Jurkat, Clone E6-1 (cell line): ENCODE measurements around the gene SRRM2.

Experiments used
- DNase-seq: peaks from one replicate; pipeline ENCODE4 v3.0.0-alpha.2; 2011; ENCODE audit warnings: low read depth, low spot score
- H3K4me3 ChIP-seq: 2 replicates; pipeline ENCODE4 v1.5.1; 2011; ENCODE audit warnings: mild to moderate bottlenecking, low read length, control low read depth, moderate library complexity

SRRM2 gene

GRCh38 chr16:2784358-2785100 lies 32.1 kb downstream of the SRRM2 start:
- DNase-seq: no peak
- H3K4me3 ChIP-seq: no peak overlapping the region

- no peak overlapping the region for H3K4me3 ChIP-seq
- DNase-seq: no peak
These were observed 32.9 kb downstream of the SRRM2 start for GRCh38 chr16:2785101-2785991.

GRCh38 chr16:2786061-2786825 lies 33.8 kb downstream of the SRRM2 start:
- no peak overlapping the region for H3K4me3 ChIP-seq
- no peak for DNase-seq

- no peak overlapping the region for H3K4me3 ChIP-seq
- DNase-seq: no peak
These were observed 34.4 kb downstream of the SRRM2 start for GRCh38 chr16:2786826-2787151.

- H3K4me3 ChIP-seq: no peak within 1 kb of the TSS
- DNase-seq: no peak
These were observed 35.0 kb downstream of the SRRM2 start, which contains the start of gene PRSS33 for GRCh38 chr16:2787406-2787805. Gene PRSS33 (minus strand): TSS chr16:2787560. CDS start chr16:2786547, 1,013 bp downstream.

- no peak for DNase-seq
- H3K4me3 ChIP-seq: no peak overlapping the region
These were observed 35.5 kb downstream of the SRRM2 start for GRCh38 chr16:2787961-2788360.

- DNase-seq: no peak
- no peak overlapping the region for H3K4me3 ChIP-seq
These were observed 38.2 kb downstream of the SRRM2 start for GRCh38 chr16:2790631-2791030.

GRCh38 chr16:2791174-2791573 lies 38.7 kb downstream of the SRRM2 start:
- DNase-seq: no peak
- no peak overlapping the region for H3K4me3 ChIP-seq

- DNase-seq: no peak
- H3K4me3 ChIP-seq: no peak overlapping the region
These were observed 40.5 kb downstream of the SRRM2 start for GRCh38 chr16:2792940-2793339.

GRCh38 chr16:2795395-2796143 lies 43.1 kb downstream of the SRRM2 start:
- H3K4me3 ChIP-seq: no peak overlapping the region
- DNase-seq: no peak

GRCh38 chr16:2798723-2799204 lies 46.3 kb downstream of the SRRM2 start:
- H3K4me3 ChIP-seq: no peak overlapping the region
- DNase-seq: no peak

GRCh38 chr16:2799205-2799858 lies 46.9 kb downstream of the SRRM2 start:
- no peak overlapping the region for H3K4me3 ChIP-seq
- no peak for DNase-seq

GRCh38 chr16:2799859-2800226 lies 47.4 kb downstream of the SRRM2 start:
- no peak overlapping the region for H3K4me3 ChIP-seq
- DNase-seq: no peak

GRCh38 chr16:2803545-2804195 lies 51.2 kb downstream of the SRRM2 start:
- DNase-seq: no peak
- H3K4me3 ChIP-seq: no peak overlapping the region

- no peak for DNase-seq
- no peak overlapping the region for H3K4me3 ChIP-seq
These were observed 52.3 kb downstream of the SRRM2 start for GRCh38 chr16:2804728-2805127.

GRCh38 chr16:2806286-2806685 lies 53.8 kb downstream of the SRRM2 start:
- H3K4me3 ChIP-seq: no peak overlapping the region
- DNase-seq: no peak

- DNase-seq: no peak
- no peak overlapping the region for H3K4me3 ChIP-seq
These were observed 55.7 kb downstream of the SRRM2 start for GRCh38 chr16:2808181-2808580.

GRCh38 chr16:2809149-2809760 lies 56.8 kb downstream of the SRRM2 start:
- no peak for DNase-seq
- H3K4me3 ChIP-seq: no peak overlapping the region
